MM.1S (cell line): Measurements from ENCODE around the gene GATAD2B.

Experiments
- EZH2 ChIP-seq: fragments of 300-600 bp; sonication (generic); optimal IDR thresholded peaks from 2 replicates; pipeline ENCODE3; 2017; ENCODE audit warnings: low read depth, mild to moderate bottlenecking, antibody characterized with exemption, low read length, mixed read lengths
- EZH2phosphoT487 ChIP-seq: fragments of 300-600 bp; sonication (generic); IDR thresholded peaks from 2 replicates; pipeline ENCODE4 v1.6.1; 2018; ENCODE audit warnings: antibody characterized with exemption, low read length
- TF ChIP-seq, protein P1 (sequence below): fragments of 300-600 bp; sonication (generic); IDR thresholded peaks from 2 replicates; pipeline ENCODE4 v1.5.1; 2016; ENCODE audit warnings: antibody characterized with exemption, low read length, mixed read lengths

- TF ChIP-seq, protein P1, sequence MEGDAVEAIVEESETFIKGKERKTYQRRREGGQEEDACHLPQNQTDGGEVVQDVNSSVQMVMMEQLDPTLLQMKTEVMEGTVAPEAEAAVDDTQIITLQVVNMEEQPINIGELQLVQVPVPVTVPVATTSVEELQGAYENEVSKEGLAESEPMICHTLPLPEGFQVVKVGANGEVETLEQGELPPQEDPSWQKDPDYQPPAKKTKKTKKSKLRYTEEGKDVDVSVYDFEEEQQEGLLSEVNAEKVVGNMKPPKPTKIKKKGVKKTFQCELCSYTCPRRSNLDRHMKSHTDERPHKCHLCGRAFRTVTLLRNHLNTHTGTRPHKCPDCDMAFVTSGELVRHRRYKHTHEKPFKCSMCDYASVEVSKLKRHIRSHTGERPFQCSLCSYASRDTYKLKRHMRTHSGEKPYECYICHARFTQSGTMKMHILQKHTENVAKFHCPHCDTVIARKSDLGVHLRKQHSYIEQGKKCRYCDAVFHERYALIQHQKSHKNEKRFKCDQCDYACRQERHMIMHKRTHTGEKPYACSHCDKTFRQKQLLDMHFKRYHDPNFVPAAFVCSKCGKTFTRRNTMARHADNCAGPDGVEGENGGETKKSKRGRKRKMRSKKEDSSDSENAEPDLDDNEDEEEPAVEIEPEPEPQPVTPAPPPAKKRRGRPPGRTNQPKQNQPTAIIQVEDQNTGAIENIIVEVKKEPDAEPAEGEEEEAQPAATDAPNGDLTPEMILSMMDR: no peak
- TF ChIP-seq EZH2: no peak
- no peak for TF ChIP-seq EZH2phosphoT487
These were observed 29.0 kb upstream of the GATAD2B start for GRCh38 chr1:153951801-153952200.
